ENCODE results near the gene ABTB1.
"Not testable (repeated sequence)": the region's sequence is repeated elsewhere in the genome, so short reads cannot be mapped to it uniquely, and the experiment has no call there.

ABTB1 gene

GRCh38 chr3:127688416-127689265 is 15.9 kb downstream of the ABTB1 start:
- no peak for DNase-seq

- no peak for DNase-seq
Observed at GRCh38 chr3:127689266-127689860, 16.6 kb downstream of the ABTB1 start.

GRCh38 chr3:127690106-127690505 is 17.4 kb downstream of the ABTB1 start:
- DNase-seq, result no peak

- no peak for DNase-seq
Observed at GRCh38 chr3:127690823-127691452, 18.2 kb downstream of the ABTB1 start.

- DNase-seq, result no peak
Observed at GRCh38 chr3:127691489-127691888, 18.7 kb downstream of the ABTB1 start.

GRCh38 chr3:127691974-127692373 is 19.2 kb downstream of the ABTB1 start:
- DNase-seq, result no peak

GRCh38 chr3:127692501-127693335 is 20.0 kb downstream of the ABTB1 start:
- no peak for DNase-seq

- no peak for DNase-seq
Observed at GRCh38 chr3:127693336-127693843, 20.6 kb downstream of the ABTB1 start.

- DNase-seq, result peak; percentile 19
Observed at GRCh38 chr3:127694467-127695215, 21.9 kb downstream of the ABTB1 start.

GRCh38 chr3:127697551-127698240 is 24.9 kb downstream of the ABTB1 start:
- peak; percentile 37 for DNase-seq

GRCh38 chr3:127698286-127698685 is 25.5 kb downstream of the ABTB1 start:
- no peak for DNase-seq

GRCh38 chr3:127698691-127699415 is 26.1 kb downstream of the ABTB1 start:
- DNase-seq, result no peak

- DNase-seq, result no peak
Observed at GRCh38 chr3:127699416-127700300, 26.9 kb downstream of the ABTB1 start.

GRCh38 chr3:127700406-127700805 is 27.7 kb downstream of the ABTB1 start:
- DNase-seq, result no peak

- DNase-seq, result no peak
Observed at GRCh38 chr3:127701280-127701911, 28.6 kb downstream of the ABTB1 start.

GRCh38 chr3:127702151-127702578 is 29.4 kb downstream of the ABTB1 start:
- no peak for DNase-seq

GRCh38 chr3:127704840-127705239 is 32.1 kb downstream of the ABTB1 start:
- DNase-seq, result not testable (repeated sequence)

- no peak for DNase-seq
Observed at GRCh38 chr3:127706312-127706711, 33.6 kb downstream of the ABTB1 start.

GRCh38 chr3:127706785-127707351 is 34.1 kb downstream of the ABTB1 start:
- no peak for DNase-seq
